OCI-LY1 (cell line): ENCODE data around the gene GRIK3.

Experiments
- H2AFZ ChIP-seq: fragments of 200-600 bp; sonication (generic), shearing (Covaris generic); 2 replicates; pipeline ENCODE4 v1.6.0; 2014; ENCODE audit warnings: antibody characterized with exemption, mild to moderate bottlenecking, low read length
- H3F3A ChIP-seq: fragments of 200-600 bp; sonication (generic), shearing (Covaris generic); 2 replicates; pipeline ENCODE4 v1.6.0; 2014; ENCODE audit warnings: mild to moderate bottlenecking, antibody characterized with exemption, low read length, moderate library complexity; ENCODE audit not compliant: insufficient read depth
- H3K27ac ChIP-seq: fragments of 200-600 bp; sonication (generic); 2 replicates; pipeline ENCODE4 v1.5.1; 2014; ENCODE audit warnings: low read length, mixed run types, mild to moderate bottlenecking, low read depth; ENCODE audit not compliant: poor library complexity, severe bottlenecking
- H3K27me3 ChIP-seq: fragments of 200-600 bp; sonication (generic); 2 replicates; pipeline ENCODE4 v1.6.0; 2014; ENCODE audit warnings: antibody characterized with exemption, mild to moderate bottlenecking, low read length, moderate library complexity; ENCODE audit not compliant: insufficient read depth
- H3K36me3 ChIP-seq: fragments of 200-600 bp; sonication (generic); 2 replicates; pipeline ENCODE4 v1.6.1; 2014; ENCODE audit warnings: mild to moderate bottlenecking, antibody characterized with exemption, low read length, moderate library complexity, mixed read lengths; ENCODE audit not compliant: insufficient read depth
- H3K4me1 ChIP-seq: fragments of 200-600 bp; sonication (generic); 2 replicates; pipeline ENCODE4 v1.5.1; 2014; ENCODE audit warnings: mild to moderate bottlenecking, low read length, moderate library complexity; ENCODE audit not compliant: insufficient read depth, severe bottlenecking
- H3K4me2 ChIP-seq: fragments of 200-600 bp; sonication (generic), shearing (Covaris generic); 2 replicates; pipeline ENCODE4 v1.6.1; 2014; ENCODE audit warnings: low read length
- H3K4me3 ChIP-seq: fragments of 200-600 bp; sonication (generic); 2 replicates; pipeline ENCODE4 v1.5.1; 2014; ENCODE audit warnings: low read length, low read depth, mild to moderate bottlenecking, mixed read lengths; ENCODE audit not compliant: poor library complexity, severe bottlenecking
- H3K79me2 ChIP-seq: fragments of 200-600 bp; shearing (Covaris generic); 2 replicates; pipeline ENCODE4 v1.6.1; 2016; ENCODE audit warnings: mixed run types, low read length, mixed read lengths; ENCODE audit not compliant: insufficient read depth
- H3K9ac ChIP-seq: fragments of 200-600 bp; sonication (generic), shearing (Covaris generic); 2 replicates; pipeline ENCODE4 v1.6.1; 2014; ENCODE audit warnings: mild to moderate bottlenecking, low read length, mixed read lengths
- H3K9me2 ChIP-seq: fragments of 200-600 bp; sonication (generic), shearing (Covaris generic); 2 replicates; pipeline ENCODE4 v1.6.1; 2014; ENCODE audit warnings: low read depth, mild to moderate bottlenecking, low read length, mixed read lengths
- H3K9me3 ChIP-seq: fragments of 200-600 bp; shearing (Covaris generic); 2 replicates; pipeline ENCODE4 v1.6.1; 2014; ENCODE audit warnings: low read length, mixed read lengths
- H4K20me1 ChIP-seq: fragments of 200-600 bp; sonication (generic), shearing (Covaris generic); 2 replicates; pipeline ENCODE4 v1.6.0; 2016; ENCODE audit warnings: mild to moderate bottlenecking, low read length; ENCODE audit not compliant: insufficient read depth
- EZH2 ChIP-seq: fragments of 200-600 bp; sonication (generic), shearing (Covaris generic); IDR thresholded peaks from 2 replicates; pipeline ENCODE4 v1.8.0; 2017; ENCODE audit warnings: borderline replicate concordance, mixed run types, mild to moderate bottlenecking, antibody characterized with exemption, low read length, moderate library complexity, mixed read lengths
- TF ChIP-seq, protein P1 (sequence below): fragments of 200-600 bp; sonication (generic), shearing (Covaris generic); IDR thresholded peaks from 2 replicates; pipeline ENCODE4 v1.5.1; 2017; ENCODE audit warnings: mild to moderate bottlenecking, antibody characterized with exemption, low read length, moderate library complexity, mixed read lengths

GRIK3 gene

DNA sequence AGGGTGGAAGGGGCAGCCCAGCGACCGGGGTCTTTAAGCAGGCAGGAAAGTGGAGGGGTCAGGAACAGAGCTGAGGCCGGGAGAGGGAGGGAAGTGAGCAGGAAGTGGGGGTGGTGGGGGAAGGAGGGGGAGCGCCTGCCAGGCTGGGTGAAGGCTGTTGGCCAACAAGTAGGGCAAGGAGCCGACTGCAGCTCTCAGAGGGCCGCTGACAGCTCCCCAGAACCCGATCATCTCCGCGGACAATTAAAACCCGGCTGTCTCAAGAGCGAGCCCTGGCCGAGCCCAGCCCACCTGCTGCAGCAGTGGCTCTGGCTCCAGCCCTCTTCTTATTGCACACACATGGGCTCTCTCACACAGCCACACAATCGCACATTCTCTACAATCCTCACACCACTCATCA is 51.6 kb downstream of the GRIK3 start:
- no peak overlapping the region for H3K9ac ChIP-seq

DNA sequence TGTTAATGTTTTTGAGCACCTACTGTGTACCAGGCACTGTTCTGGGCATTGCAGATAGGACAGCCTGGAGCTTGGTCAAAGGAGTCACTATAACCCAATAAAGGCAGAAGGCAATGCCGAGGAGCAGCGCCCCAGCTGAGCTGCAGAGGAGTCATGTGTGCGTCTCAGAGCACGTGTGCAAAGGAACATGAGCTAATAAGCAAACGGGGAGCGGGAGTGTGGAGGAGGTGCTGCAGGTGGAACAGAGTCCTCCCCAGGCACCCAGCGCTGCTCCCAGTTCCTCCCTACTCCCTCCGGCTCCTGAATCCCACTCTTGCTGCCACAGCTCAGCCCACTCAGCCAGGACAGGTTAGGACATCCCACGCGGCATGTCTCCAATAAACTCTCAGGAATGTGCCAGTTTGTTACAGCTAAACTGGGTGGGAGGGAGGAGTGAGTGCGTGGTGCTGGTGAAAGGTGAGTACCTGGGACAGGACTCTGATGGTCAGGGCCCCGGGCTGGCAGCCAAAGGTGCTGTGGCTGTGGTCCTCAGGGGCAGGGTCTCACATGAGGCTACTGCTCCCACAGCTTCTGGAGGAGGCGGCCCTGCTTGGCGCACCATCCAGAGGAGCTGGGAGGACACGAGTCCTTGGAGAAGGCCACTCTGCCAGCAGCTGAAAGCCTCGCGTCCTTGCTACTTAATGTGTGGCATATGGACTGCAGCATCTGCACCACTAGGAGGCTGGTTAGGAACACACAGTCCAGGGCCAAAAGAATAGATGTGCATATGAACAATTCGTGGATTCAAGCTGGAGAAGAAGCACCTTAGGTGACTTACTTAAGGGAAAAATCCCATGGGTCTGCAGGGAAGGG is 52.3 kb downstream of the GRIK3 start:
- Histone ChIP-seq H3K79me2 (no peaks in the 10 kb centered on the region), H2AFZ (no peak overlapping the region), H3F3A (no peaks in the 10 kb centered on the region), H3K9me3 (no peaks in the 10 kb centered on the region), H3K4me3 (no peak overlapping the region), H3K4me2 (no peak overlapping the region), H3K9ac (no peak overlapping the region), H3K27me3 (no peaks in the 10 kb centered on the region), H4K20me1 (no peaks in the 10 kb centered on the region), H3K4me1 (no peaks in the 10 kb centered on the region), H3K9me2 (no peaks in the 10 kb centered on the region), H3K27ac (no peak overlapping the region), H3K36me3 (no peaks in the 10 kb centered on the region)
- no peak for TF ChIP-seq EZH2
- TF ChIP-seq, protein P1, sequence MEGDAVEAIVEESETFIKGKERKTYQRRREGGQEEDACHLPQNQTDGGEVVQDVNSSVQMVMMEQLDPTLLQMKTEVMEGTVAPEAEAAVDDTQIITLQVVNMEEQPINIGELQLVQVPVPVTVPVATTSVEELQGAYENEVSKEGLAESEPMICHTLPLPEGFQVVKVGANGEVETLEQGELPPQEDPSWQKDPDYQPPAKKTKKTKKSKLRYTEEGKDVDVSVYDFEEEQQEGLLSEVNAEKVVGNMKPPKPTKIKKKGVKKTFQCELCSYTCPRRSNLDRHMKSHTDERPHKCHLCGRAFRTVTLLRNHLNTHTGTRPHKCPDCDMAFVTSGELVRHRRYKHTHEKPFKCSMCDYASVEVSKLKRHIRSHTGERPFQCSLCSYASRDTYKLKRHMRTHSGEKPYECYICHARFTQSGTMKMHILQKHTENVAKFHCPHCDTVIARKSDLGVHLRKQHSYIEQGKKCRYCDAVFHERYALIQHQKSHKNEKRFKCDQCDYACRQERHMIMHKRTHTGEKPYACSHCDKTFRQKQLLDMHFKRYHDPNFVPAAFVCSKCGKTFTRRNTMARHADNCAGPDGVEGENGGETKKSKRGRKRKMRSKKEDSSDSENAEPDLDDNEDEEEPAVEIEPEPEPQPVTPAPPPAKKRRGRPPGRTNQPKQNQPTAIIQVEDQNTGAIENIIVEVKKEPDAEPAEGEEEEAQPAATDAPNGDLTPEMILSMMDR: no peak

More for the DNA sequence above, 51.6 kb downstream of the GRIK3 start:
- Histone ChIP-seq H3K4me3 (no peak overlapping the region), H3K36me3 (no peaks in the 10 kb centered on the region), H4K20me1 (no peaks in the 10 kb centered on the region), H3K79me2 (no peaks in the 10 kb centered on the region), H3K27me3 (no peaks in the 10 kb centered on the region), H3K9me3 (no peaks in the 10 kb centered on the region), H3K9me2 (no peaks in the 10 kb centered on the region), H3F3A (no peaks in the 10 kb centered on the region), H3K4me1 (no peaks in the 10 kb centered on the region), H3K27ac (no peak overlapping the region), H2AFZ (no peak overlapping the region), H3K4me2 (no peak overlapping the region)
- TF ChIP-seq EZH2: no peak
- TF ChIP-seq, protein P1: no peak

DNA sequence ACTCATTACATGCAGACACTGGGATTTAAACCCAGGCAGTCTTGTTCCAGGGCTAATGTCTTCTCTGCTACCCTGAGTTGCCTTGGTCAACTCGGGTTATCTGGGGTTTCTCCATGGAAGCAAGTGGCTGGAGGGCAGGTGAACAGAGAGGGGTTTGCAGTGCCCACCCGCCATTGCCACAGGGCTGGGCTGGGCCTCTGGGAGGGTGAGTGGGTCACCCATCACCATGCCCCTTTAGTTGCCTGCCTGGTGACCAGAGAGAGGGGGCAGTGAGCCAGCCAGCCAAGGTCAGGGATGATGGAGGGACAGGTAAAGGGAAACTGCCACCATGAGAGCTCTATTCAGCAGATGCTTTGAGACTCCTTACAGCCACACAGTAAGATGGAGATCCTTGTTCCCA is 53.2 kb downstream of the GRIK3 start:
- TF ChIP-seq EZH2: no peak
- TF ChIP-seq, protein P1: no peak
- H3K9me3 ChIP-seq: no peaks in the 10 kb centered on the region
- no peak overlapping the region for H3K9ac ChIP-seq
- no peaks in the 10 kb centered on the region for H4K20me1 ChIP-seq
- no peak overlapping the region for H3K4me3 ChIP-seq
- no peaks in the 10 kb centered on the region for H3K4me1 ChIP-seq
- no peaks in the 10 kb centered on the region for H3K9me2 ChIP-seq
- H3K4me2 ChIP-seq: no peak overlapping the region
- H3K27me3 ChIP-seq: no peaks in the 10 kb centered on the region
- H3K79me2 ChIP-seq: no peaks in the 10 kb centered on the region
- no peak overlapping the region for H3K27ac ChIP-seq
- no peaks in the 10 kb centered on the region for H3F3A ChIP-seq
- no peak overlapping the region for H2AFZ ChIP-seq
- H3K36me3 ChIP-seq: no peaks in the 10 kb centered on the region
